Inflammatory macrophage treated with lipopolysaccharide for 4 hours (primary cell): ENCODE data around the gene RTP3.
"Not testable (repeated sequence)": the region's sequence is repeated elsewhere in the genome, so short reads cannot be mapped to it uniquely, and the experiment has no call there.

Source experiments
- DNase-seq: peaks from one replicate; pipeline ENCODE4 v3.0.0-alpha.2; 2020

Gene RTP3

DNA sequence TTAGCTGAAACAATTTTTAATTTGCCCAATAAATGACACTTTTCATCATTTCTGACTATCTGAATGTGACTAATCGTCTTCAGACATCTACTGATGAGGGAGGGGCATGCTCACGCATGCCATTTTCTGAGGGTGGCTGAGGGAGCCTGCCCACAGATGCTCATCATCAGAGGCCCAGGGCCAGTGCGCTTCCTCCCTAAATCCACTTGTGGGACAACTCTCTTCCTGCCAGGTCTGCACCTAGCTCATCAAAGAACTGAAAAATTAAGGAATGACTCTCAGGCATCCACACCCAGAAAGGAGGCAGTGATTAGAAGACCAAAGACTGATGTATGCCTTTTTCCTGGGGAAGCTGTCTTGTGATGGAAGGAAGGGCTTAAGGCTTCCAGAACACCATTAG, 22.8 kb downstream of the RTP3 start:
- DNase-seq = no peak

DNA sequence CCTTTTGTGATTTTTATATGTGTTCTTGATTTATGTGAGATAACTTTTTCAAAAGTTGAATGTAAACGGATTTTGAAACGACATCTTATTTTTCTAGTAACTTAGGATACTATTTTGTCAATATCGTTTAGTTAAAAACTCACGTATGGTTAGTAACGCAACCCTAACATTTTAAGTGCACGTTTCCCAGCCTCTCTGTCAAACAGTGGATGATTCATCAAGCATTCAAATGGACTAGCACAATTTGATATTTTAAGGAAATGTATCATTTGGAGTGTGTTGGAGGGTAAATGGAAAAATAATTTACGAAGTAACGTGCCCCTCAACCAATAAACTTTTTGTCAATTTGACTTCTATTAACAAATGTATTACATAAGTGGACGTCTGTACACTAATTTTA, 23.3 kb downstream of the RTP3 start:
- DNase-seq = no peak

GRCh38 chr3:46522201-46522600, 24.4 kb downstream of the RTP3 start:
- DNase-seq = not testable (repeated sequence)

DNA sequence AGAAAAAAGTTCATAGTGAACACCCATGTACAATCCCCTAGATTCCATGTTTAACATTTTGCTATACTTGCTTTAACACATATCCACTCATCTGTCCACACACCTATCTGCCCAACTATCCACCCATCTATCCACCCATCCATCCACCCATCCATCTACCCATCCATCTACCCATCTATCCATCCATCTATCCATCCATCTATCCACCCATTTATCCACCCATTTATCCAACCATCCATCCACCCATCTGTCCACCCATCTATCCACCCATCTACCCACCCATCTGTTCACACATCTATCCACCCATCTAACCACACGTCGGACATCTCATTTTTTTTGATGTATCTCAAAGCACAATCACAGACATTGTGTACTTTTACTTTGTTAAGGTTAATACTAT, 25.8 kb downstream of the RTP3 start:
- no peak for DNase-seq

DNA sequence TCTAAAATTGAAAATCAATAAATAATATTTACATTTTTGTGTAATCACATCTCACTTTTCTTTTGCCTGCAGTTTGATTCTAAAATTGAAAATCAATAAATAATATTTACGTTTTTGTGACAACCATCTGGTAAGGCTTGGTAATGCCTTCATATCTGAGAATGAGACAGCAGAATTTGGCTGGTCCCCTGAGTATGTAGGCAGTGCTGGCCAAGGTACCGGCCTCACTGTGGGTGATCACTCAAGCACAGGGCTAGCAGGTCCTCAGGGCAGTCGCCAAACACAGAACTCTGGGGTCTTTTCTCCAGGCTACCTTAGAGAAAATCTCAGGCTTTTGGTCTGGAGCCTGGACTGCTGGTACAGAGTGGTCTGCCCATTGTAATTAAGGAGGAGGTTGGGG, 26.2 kb downstream of the RTP3 start:
- no peak for DNase-seq

DNA sequence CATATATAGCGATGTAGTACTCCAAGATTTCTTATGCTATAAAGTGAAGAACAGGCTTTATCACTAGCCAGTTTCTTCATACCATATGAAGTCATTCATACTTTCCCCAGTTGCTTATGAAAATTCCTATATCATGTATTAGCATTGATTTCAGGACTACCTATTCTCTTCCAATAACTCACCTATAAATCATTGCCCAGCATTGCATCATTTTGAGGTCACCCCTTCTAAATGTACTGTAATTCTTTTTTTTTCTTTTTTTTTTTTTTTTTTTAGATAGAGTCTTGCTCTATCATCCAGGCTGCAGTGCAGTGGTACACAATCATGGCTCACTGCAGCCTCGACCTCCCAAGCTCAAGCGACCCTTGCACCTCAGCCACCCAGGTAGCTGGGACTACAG, 27.1 kb downstream of the RTP3 start:
- DNase-seq = no peak

- DNase-seq = no peak
Measured at GRCh38 chr3:46527239-46527638, 29.5 kb downstream of the RTP3 start.

GRCh38 chr3:46533091-46533490, 35.3 kb downstream of the RTP3 start:
- DNase-seq = no peak

DNA sequence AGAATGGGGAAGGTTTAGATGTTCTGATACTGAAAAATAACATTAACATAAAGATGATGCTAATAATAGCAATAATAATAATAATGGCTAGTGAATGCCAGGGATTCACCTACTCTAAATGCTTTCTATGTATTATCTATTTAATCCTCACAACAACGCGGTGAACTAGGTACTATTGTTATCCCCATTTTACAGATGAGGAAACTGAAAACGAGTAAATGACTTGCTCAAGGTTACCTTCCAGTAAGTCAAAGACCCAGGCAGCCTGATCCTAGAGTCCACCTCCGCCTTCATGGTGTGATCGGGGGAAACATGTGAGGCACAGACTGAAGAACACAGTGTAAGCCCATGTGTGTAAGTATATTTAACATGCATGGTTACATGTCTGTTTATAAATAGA, 38.0 kb downstream of the RTP3 start:
- no peak for DNase-seq

DNA sequence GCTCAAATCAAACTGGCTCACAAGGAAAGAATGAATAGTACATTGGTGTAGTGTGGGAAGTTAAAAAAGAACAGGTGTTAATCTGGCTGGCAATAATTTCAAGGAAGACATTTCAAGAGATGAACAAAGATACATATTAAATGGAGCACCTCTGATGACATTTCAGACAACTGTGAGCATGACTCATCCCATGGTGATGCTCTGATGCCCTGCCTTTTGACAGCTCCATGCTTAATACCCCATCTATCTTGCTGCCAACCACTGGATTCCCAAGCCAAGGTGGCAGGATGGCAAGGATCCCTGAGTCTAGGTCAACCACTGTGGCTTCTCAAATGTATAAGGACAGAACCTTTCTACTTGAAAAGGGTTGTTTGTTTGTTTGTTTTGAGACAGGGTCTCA, 39.0 kb downstream of the RTP3 start:
- no peak for DNase-seq

GRCh38 chr3:46537316-46537715, 39.5 kb downstream of the RTP3 start:
- DNase-seq = no peak

- DNase-seq = no peak
Measured at GRCh38 chr3:46537779-46538178, 40.0 kb downstream of the RTP3 start.

- not testable (repeated sequence) for DNase-seq
Measured at GRCh38 chr3:46538425-46538802, 40.6 kb downstream of the RTP3 start.

- peak; percentile 77 for DNase-seq
Measured at GRCh38 chr3:46538803-46539442, 41.1 kb downstream of the RTP3 start.

GRCh38 chr3:46539443-46540005, 41.7 kb downstream of the RTP3 start:
- no peak for DNase-seq

DNA sequence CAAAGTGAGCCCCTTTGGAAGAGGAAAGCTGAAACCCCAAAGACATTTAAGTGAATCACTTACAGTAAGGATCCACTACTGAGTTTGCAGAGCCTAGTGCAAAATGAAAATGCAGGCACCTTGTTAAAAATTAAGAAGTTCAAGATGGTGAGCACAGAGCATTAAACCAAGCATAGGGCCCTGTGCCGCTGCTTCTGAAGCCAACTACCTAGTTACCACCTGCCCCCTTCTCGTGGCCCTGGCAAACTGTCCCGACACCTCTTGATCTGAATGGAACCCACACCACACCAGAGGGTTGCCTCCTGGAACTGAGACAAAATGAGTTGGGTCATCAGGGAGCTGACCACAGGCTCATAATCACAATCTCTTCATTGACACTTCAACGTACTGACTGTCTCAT, 42.8 kb downstream of the RTP3 start:
- no peak for DNase-seq

DNA sequence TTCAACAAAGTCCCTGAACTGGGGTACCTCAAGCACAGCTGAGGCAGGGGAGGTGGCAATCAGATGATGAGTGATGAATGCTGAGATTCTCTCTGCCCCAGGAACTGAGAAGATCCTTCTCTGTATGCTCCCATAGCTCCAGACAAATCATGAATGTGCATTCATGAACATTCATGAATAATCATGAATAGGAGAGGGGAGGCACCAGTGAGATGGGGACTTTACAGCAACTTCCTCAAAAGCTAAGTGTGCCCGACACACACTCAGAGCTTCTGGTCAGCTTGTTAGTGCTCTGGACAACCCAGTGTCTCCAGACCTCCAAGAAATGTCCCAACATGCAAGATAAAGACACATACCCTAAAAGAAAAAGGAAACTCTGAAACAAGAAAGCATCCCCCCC, 44.1 kb downstream of the RTP3 start:
- DNase-seq = no peak

- DNase-seq = no peak
Measured at GRCh38 chr3:46542344-46542743, 44.6 kb downstream of the RTP3 start.

DNA sequence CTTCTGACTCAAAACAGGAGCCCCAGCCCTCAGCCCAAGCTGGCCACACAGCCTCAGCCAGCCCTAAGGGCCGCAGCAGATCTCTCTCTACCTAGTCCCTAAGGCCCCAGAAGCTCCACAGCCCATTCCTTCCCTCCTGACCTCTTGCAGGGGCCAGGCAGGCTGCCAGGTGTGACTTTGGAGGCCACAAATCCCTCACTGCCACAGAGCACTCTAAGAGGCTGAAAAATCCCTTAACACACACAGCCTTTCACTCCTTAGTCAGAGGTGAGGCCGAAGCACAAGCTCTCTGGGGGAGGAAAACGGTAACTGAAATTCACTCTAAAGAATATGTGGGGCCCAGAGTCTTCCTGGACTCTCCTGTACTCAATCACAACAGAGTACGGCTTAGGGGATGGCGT, 45.0 kb downstream of the RTP3 start:
- DNase-seq = no peak

- no peak for DNase-seq
Measured at GRCh38 chr3:46544771-46545503, 47.2 kb downstream of the RTP3 start.

DNA sequence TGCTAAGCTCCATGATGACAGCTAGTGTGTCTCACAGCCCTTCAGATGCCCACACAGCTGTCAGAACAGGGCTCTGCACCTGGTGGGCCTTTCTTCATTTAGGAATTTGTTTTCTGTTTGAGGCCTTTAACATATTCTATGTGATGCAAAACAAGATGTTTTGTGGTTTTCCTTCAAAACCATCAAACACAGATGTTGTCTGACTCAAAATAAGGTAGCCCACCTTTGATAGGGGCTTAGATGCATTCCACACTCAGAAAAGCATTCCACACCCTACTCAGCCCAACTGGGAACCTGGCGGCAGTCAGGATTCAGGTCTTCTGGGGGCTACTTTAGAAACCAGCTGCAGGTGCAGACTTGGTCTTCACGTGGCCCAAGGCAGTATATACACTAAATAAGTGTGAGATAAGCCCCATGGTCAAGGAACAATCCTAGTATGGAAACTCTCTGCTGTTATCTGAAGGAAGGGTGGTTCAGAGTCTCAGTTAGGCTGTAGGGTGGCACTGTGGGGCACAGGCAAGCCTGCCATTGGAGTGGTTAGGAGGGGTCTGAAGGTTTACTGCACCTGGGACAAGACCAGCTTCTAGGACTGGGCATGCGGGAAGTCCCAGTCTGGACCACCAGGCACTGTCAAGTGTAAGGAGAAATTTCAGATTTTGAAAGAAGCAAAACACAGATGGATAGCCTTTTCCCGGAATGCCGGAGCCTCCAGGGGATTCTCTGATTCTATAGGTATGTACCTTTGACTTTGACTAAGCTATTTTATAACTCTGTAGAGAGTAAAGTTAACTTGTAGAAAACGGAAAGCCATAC, 48.2 kb downstream of the RTP3 start:
- no peak for DNase-seq

GRCh38 chr3:46546896-46547440, 49.2 kb downstream of the RTP3 start:
- no peak for DNase-seq

GRCh38 chr3:46548611-46549010, 50.8 kb downstream of the RTP3 start:
- DNase-seq = not testable (repeated sequence)
